IMR-90 (cell line): ENCODE data around the gene FBRSL1. TPM values are rescaled to one million over a fixed set of nuclear protein-coding genes. Genes with fewer than 3 reads are reported as not detected.

Experiments
- ATAC-seq: fragments of 200-7000 bp; cut with Tn5 transposase; 2 replicates; pipeline ENCODE4 v1.9.1; 2020; ENCODE audit warnings: low read depth, mild to moderate bottlenecking, moderate library complexity
- BruUV-seq: library from RNA; stranded (reverse); fragments of 400-500 nt; replicated peaks from 2 replicates; lab custom pipeline; 2021; lab: Mats Ljungman, UMichigan
- CTCF ChIA-PET: fragments of 300-600 bp; formaldehyde crosslinking; extraction: SDS; loops from one replicate; lab custom pipeline; 2021; ENCODE audit warnings: antibody characterized with exemption; lab: Yijun Ruan, JAX
- POLR2A ChIA-PET: fragments of 300-600 bp; sonication (Branson Sonifier 250); formaldehyde crosslinking; loops from one replicate; lab custom pipeline; 2022; ENCODE audit warnings: antibody characterized with exemption; ENCODE audit not compliant: unreplicated experiment; lab: Charles Lee
- DNase-seq: peaks from one replicate; pipeline ENCODE4 v3.0.0; 2013
- H2AFZ ChIP-seq: replicated peaks from 2 replicates; pipeline ENCODE3; 2013; ENCODE audit warnings: low read length, mild to moderate bottlenecking; ENCODE audit not compliant: poor library complexity
- H2AK5ac ChIP-seq: 2 replicates; pipeline ENCODE4 v1.6.1; 2013; ENCODE audit warnings: low read depth, low read length, inconsistent platforms
- H2AK9ac ChIP-seq: replicated peaks from 2 replicates; pipeline ENCODE3; 2013; ENCODE audit warnings: mild to moderate bottlenecking, low read depth, low read length, moderate library complexity; ENCODE audit not compliant: poor library complexity
- H2BK120ac ChIP-seq: 2 replicates; pipeline ENCODE4 v1.6.1; 2013; ENCODE audit warnings: low read depth, low read length, inconsistent platforms
- H2BK15ac ChIP-seq: 3 replicates; pipeline ENCODE4 v1.6.1; 2013; ENCODE audit warnings: low read depth, low read length, inconsistent platforms
- H2BK20ac ChIP-seq: 2 replicates; pipeline ENCODE4 v1.6.1; 2013; ENCODE audit warnings: low read depth, mild to moderate bottlenecking, inconsistent platforms, low read length, moderate library complexity
- H2BK5ac ChIP-seq: 2 replicates; pipeline ENCODE4 v1.6.1; 2013; ENCODE audit warnings: mild to moderate bottlenecking, low read depth, low read length, inconsistent platforms; ENCODE audit not compliant: poor library complexity, severe bottlenecking
- H3K14ac ChIP-seq: replicated peaks from 2 replicates; pipeline ENCODE4 v1.6.1; 2013; ENCODE audit warnings: low read depth, low read length, inconsistent platforms
- H3K18ac ChIP-seq: 2 replicates; pipeline ENCODE4 v1.6.1; 2013; ENCODE audit warnings: low read depth, low read length, control low read depth
- H3K23ac ChIP-seq: 2 replicates; pipeline ENCODE4 v1.6.1; 2013; ENCODE audit warnings: low read depth, low read length, inconsistent platforms
- H3K27ac ChIP-seq: 2 replicates; pipeline ENCODE4 v1.5.1; 2013; ENCODE audit warnings: mild to moderate bottlenecking, control low read depth, low read length; ENCODE audit not compliant: insufficient read depth
- H3K27me3 ChIP-seq: 2 replicates; pipeline ENCODE4 v1.6.1; 2013; ENCODE audit warnings: low read length; ENCODE audit not compliant: control insufficient read depth, insufficient read depth
- H3K36me3 ChIP-seq: 2 replicates; pipeline ENCODE4 v1.6.1; 2013; ENCODE audit warnings: low read length, mixed read lengths; ENCODE audit not compliant: control insufficient read depth, insufficient read depth
- H3K4ac ChIP-seq: 2 replicates; pipeline ENCODE4 v1.6.1; 2013; ENCODE audit warnings: low read depth, low read length, inconsistent platforms
- H3K4me1 ChIP-seq: 2 replicates; pipeline ENCODE4 v1.6.1; 2013; ENCODE audit warnings: low read length, mixed read lengths; ENCODE audit not compliant: control insufficient read depth, insufficient read depth
- H3K4me2 ChIP-seq: 2 replicates; pipeline ENCODE4 v1.6.1; 2013; ENCODE audit warnings: low read depth, mild to moderate bottlenecking, control low read depth, low read length, moderate library complexity
- H3K4me3 ChIP-seq: 2 replicates; pipeline ENCODE4 v1.5.1; 2013; ENCODE audit warnings: low read depth, mild to moderate bottlenecking, control low read depth, low read length, moderate library complexity; ENCODE audit not compliant: insufficient read depth
- H3K56ac ChIP-seq: 2 replicates; pipeline ENCODE4 v1.6.1; 2013; ENCODE audit warnings: low read length, inconsistent platforms; ENCODE audit not compliant: insufficient read depth; ENCODE audit errors: extremely low read depth
- H3K79me1 ChIP-seq, 2 experiments: 2 replicates each; pipeline ENCODE4 v1.6.1; 2013; ENCODE audit warnings: low read length in 2 of 2, inconsistent platforms in 1 of 2, low read depth in 1 of 2
- H3K9ac ChIP-seq: 2 replicates; pipeline ENCODE4 v1.6.1; 2013; ENCODE audit warnings: low read depth, low read length, control low read depth
- H3K9me1 ChIP-seq: 2 replicates; pipeline ENCODE4 v1.6.1; 2013; ENCODE audit warnings: low read length, inconsistent platforms; ENCODE audit not compliant: insufficient read depth
- H3K9me3 ChIP-seq: 2 replicates; pipeline ENCODE4 v1.6.1; 2013; ENCODE audit warnings: low read length; ENCODE audit not compliant: control insufficient read depth, insufficient read depth
- H4K20me1 ChIP-seq: 2 replicates; pipeline ENCODE4 v1.6.1; 2013; ENCODE audit warnings: low read length, inconsistent platforms; ENCODE audit not compliant: insufficient read depth
- H4K5ac ChIP-seq: 2 replicates; pipeline ENCODE4 v1.6.1; 2013; ENCODE audit warnings: mild to moderate bottlenecking, low read depth, low read length, control low read depth
- H4K8ac ChIP-seq, 2 experiments: 2 replicates each; pipeline ENCODE4 v1.6.1; 2013; ENCODE audit warnings: low read depth in 2 of 2, low read length in 2 of 2, control low read depth in 1 of 2, inconsistent platforms in 1 of 2
- H4K91ac ChIP-seq: 2 replicates; pipeline ENCODE4 v1.6.1; 2013; ENCODE audit warnings: low read depth, low read length, inconsistent platforms; ENCODE audit not compliant: insufficient read depth
- NFE2L2 ChIP-seq: fragments of 150-350 bp; IDR thresholded peaks from 2 replicates; pipeline ENCODE4 v1.6.1; 2016; ENCODE audit warnings: low read depth, mild to moderate bottlenecking, low read length
- WGBS, 2 experiments: methylation state at CpG; one replicate each; pipeline versions ENCODE4 v1.1.5 to v1.1.7; 2013; ENCODE audit warnings: missing lambda C conversion rate in 2 of 2; ENCODE audit not compliant: insufficient read length in 1 of 2; ENCODE audit errors: extremely low coverage in 2 of 2; 5-methylcytosine and 5-hydroxymethylcytosine counted together
- dilution Hi-C: fragments of 300-500 bp; cut with HindIII; formaldehyde crosslinking; loops from one replicate; pipeline ENCODE4 v1.14.3; 2018; ENCODE audit warnings: low sequenced_read_pairs; ENCODE audit not compliant: unreplicated experiment
- in situ Hi-C: fragments of 300-500 bp; cut with MboI; formaldehyde crosslinking; loops from 3 replicates; pipeline ENCODE4 v1.14.3; 2019; ENCODE audit warnings: low sequenced_read_pairs, inconsistent platforms, mixed read lengths
- intact Hi-C: fragments of 100-400 bp; cut with micrococcal nuclease; formaldehyde crosslinking; loops from 2 replicates; pipeline ENCODE4 v1.10.0; 2022
- polyA plus RNA-seq, 3 experiments: library from polyadenylated mRNA; depleted of rRNA; stranded (reverse); fragments of >200 nt; gene quantifications; 2 replicates each; pipeline ENCODE4 v1.2.3, GENCODE V29; 2012; ENCODE audit warnings: low replicate concordance in 1 of 3
- total RNA-seq: library from RNA; depleted of rRNA; stranded (reverse); fragments of >200 nt; gene quantifications from 2 replicates; pipeline ENCODE4 v1.2.3, GENCODE V29; 2012
- TF ChIP-seq, protein P1 (sequence below): conservative IDR thresholded peaks from 2 replicates; pipeline ENCODE4 v1.5.1; 2012; ENCODE audit warnings: mild to moderate bottlenecking, low read depth, low read length, improper control_type of control experiment

The FBRSL1 gene
- total and polyA plus RNA-seq, 2 of the 4 experiments (the other 2 are of a cell fraction): 0.36 to 10.8 TPM

DNA sequence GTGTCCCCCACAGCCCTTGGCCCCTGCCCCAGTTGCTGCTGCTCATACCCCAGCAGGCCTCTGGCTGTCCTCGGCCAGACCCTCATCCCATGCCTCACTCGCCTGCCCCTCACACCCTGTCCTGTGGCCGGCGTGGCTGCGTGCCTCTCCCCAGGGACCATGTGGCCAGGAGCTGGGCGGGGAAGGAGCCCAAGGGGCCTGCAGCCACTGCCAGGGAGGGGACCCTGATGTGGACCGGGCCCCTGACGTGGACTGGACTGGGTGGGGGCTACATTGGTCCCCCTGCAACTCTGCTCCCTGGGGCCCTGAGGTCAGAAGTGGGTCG, 10.9 kb downstream of the FBRSL1 start:
- POLR2A ChIA-PET: no interaction called here
- Histone ChIP-seq H4K8ac (no peak overlapping the region), H2AK5ac (no peak overlapping the region), H2AK9ac (no peak overlapping the region), H3K27me3 (no peaks in the 10 kb centered on the region), H3K36me3 (no peaks in the 10 kb centered on the region), H3K14ac (no peak overlapping the region), H2BK120ac (no peak overlapping the region), H3K18ac (no peak overlapping the region), H2BK20ac (no peak overlapping the region), H2BK15ac (no peak overlapping the region), H3K4me3 (no peak overlapping the region), H3K27ac (no peak overlapping the region), H3K9me1 (no peaks in the 10 kb centered on the region), H2AFZ (no peak overlapping the region), H3K9ac (no peak overlapping the region), H3K4ac (no peak overlapping the region), H2BK5ac (no peak overlapping the region), H3K4me2 (no peak overlapping the region), H3K4me1 (peaks cover 7% of the 10 kb centered on the region; the same call in 1 of the 2 replicates), H3K79me1 (peaks cover 9 to 74% of the 10 kb centered on the region in 2 experiments; a peak in 2 of 4 replicates), H3K9me3 (no peaks in the 10 kb centered on the region), H4K91ac (no peak overlapping the region), H3K23ac (no peak overlapping the region), H4K20me1 (peaks cover 99% of the 10 kb centered on the region), H3K56ac (no peak overlapping the region), H4K5ac (no peak overlapping the region)
- no TSS peak for BruUV-seq
- CTCF ChIA-PET: no interaction called here
- in situ Hi-C loops: no loop called here
- DNase-seq (no peak), ATAC-seq (no peak)
- intact Hi-C loops: no loop called here
- dilution Hi-C loops: no loop called here
- 83% methylated on average over 3 of the region's 9 CpGs; no CpG with 5 or more reads in 1 of the 2 experiments for WGBS, 2 experiments
- TF ChIP-seq, protein P1, sequence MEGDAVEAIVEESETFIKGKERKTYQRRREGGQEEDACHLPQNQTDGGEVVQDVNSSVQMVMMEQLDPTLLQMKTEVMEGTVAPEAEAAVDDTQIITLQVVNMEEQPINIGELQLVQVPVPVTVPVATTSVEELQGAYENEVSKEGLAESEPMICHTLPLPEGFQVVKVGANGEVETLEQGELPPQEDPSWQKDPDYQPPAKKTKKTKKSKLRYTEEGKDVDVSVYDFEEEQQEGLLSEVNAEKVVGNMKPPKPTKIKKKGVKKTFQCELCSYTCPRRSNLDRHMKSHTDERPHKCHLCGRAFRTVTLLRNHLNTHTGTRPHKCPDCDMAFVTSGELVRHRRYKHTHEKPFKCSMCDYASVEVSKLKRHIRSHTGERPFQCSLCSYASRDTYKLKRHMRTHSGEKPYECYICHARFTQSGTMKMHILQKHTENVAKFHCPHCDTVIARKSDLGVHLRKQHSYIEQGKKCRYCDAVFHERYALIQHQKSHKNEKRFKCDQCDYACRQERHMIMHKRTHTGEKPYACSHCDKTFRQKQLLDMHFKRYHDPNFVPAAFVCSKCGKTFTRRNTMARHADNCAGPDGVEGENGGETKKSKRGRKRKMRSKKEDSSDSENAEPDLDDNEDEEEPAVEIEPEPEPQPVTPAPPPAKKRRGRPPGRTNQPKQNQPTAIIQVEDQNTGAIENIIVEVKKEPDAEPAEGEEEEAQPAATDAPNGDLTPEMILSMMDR: no peak
- no peak for TF ChIP-seq NFE2L2
